HG03558 (cell line): ENCODE data around the gene INPPL1.
"Not testable (repeated sequence)": the region's sequence is repeated elsewhere in the genome, so short reads cannot be mapped to it uniquely, and the experiment has no call there.

Source experiments
- ATAC-seq: cut with Tn5 transposase; IDR thresholded peaks from one replicate; pipeline ENCODE4 v1.9.1; 2021; ENCODE audit warnings: moderate number of reproducible peaks; ENCODE audit not compliant: unreplicated experiment; ENCODE audit errors: extremely low read depth

The INPPL1 gene

GRCh38 chr11:72242141-72242540 is 17.6 kb downstream of the INPPL1 start:
- ATAC-seq: no peak

- no peak for ATAC-seq
Measured at GRCh38 chr11:72243173-72244059, 18.8 kb downstream of the INPPL1 start.

- ATAC-seq: no peak
Measured at GRCh38 chr11:72244060-72244360, 19.4 kb downstream of the INPPL1 start, which contains the start of gene PHOX2A. Gene PHOX2A (minus strand): TSS chr11:72244176. CDS start chr11:72244004, 172 bp downstream.

GRCh38 chr11:72244361-72245262 is 20.0 kb downstream of the INPPL1 start:
- ATAC-seq: no peak

GRCh38 chr11:72245263-72245816 is 20.8 kb downstream of the INPPL1 start:
- ATAC-seq: no peak

- no peak for ATAC-seq
Measured at GRCh38 chr11:72247584-72247983, 23.0 kb downstream of the INPPL1 start.

GRCh38 chr11:72249961-72250360 is 25.4 kb downstream of the INPPL1 start:
- no peak for ATAC-seq

- ATAC-seq: no peak
Measured at GRCh38 chr11:72250661-72251464, 26.3 kb downstream of the INPPL1 start.

GRCh38 chr11:72251614-72252013 is 27.0 kb downstream of the INPPL1 start:
- no peak for ATAC-seq

GRCh38 chr11:72253392-72253791 is 28.8 kb downstream of the INPPL1 start:
- ATAC-seq: no peak

GRCh38 chr11:72254299-72254993 is 29.9 kb downstream of the INPPL1 start:
- ATAC-seq: no peak

- ATAC-seq: no peak
Measured at GRCh38 chr11:72257570-72257969, 33.0 kb downstream of the INPPL1 start.

- no peak for ATAC-seq
Measured at GRCh38 chr11:72259490-72259889, 34.9 kb downstream of the INPPL1 start.

GRCh38 chr11:72260574-72260973 is 36.0 kb downstream of the INPPL1 start:
- no peak for ATAC-seq

- ATAC-seq: no peak
Measured at GRCh38 chr11:72263361-72263760, 38.8 kb downstream of the INPPL1 start.

- ATAC-seq: no peak
Measured at GRCh38 chr11:72265951-72266350, 41.4 kb downstream of the INPPL1 start.

- ATAC-seq: not testable (repeated sequence)
Measured at GRCh38 chr11:72266960-72267359, 42.4 kb downstream of the INPPL1 start.

- no peak for ATAC-seq
Measured at GRCh38 chr11:72267956-72268617, 43.5 kb downstream of the INPPL1 start.

- no peak for ATAC-seq
Measured at GRCh38 chr11:72271980-72272379, 47.4 kb downstream of the INPPL1 start.
